ENCODE results near the gene TNFRSF18.
A peak's percentile ranks its signal among the peaks of the same experiment; 100 is the strongest.

The TNFRSF18 gene

DNA sequence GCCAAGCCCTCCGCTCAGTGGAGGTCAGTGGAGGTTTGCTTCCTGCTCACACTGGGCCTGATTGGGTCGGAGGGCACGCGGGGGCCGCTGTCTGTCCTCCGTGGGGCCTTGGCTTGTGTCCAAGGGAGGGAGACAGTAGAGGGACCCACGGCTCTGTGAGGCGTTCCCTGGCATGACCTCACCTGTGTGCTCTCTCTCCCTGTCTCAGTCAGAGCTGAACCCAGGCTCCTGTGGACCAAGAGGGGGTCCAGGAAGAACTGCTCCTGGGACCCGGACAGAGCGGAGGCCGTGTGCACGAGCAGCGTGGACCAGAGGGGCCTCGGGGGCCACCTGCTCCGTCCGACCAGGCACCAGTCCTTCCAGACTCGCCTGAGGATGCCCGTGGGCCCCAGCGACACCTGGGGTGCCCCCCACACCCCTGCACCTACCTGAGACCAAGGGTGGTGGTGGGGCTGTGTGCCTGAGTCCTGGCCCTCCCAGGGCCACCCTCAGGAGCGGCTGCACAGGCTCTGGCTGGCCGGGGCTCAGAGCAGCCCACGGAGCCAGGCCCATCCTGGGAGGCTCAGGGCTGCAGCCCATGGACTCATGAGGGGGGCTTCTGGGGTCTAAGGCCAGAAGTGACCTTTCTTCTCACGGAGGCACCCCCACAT lies 46.0 kb downstream of the TNFRSF18 start:
- no peaks in the 10 kb centered on the region for H3K9me3 ChIP-seq (ENCODE audit: insufficient read depth, low read depth, low read length)
- no peaks in the 10 kb centered on the region for H3K79me2 ChIP-seq (ENCODE audit: insufficient read depth, low read length)
- no peak overlapping the region for H3K4me3 ChIP-seq (ENCODE audit: low read length, poor library complexity, severe bottlenecking)
- H4K20me1 ChIP-seq (ENCODE audit: insufficient read depth, low read length, poor library complexity, severe bottlenecking): no peaks in the 10 kb centered on the region
- no peak overlapping the region for H3K4me2 ChIP-seq (ENCODE audit: low read depth, low read length, poor library complexity, severe bottlenecking)
- TF ChIP-seq EZH2phosphoT487 (IDR thresholded peaks at IDR 0.05; ENCODE audit: borderline replicate concordance): no peak
- TF ChIP-seq, protein P1, sequence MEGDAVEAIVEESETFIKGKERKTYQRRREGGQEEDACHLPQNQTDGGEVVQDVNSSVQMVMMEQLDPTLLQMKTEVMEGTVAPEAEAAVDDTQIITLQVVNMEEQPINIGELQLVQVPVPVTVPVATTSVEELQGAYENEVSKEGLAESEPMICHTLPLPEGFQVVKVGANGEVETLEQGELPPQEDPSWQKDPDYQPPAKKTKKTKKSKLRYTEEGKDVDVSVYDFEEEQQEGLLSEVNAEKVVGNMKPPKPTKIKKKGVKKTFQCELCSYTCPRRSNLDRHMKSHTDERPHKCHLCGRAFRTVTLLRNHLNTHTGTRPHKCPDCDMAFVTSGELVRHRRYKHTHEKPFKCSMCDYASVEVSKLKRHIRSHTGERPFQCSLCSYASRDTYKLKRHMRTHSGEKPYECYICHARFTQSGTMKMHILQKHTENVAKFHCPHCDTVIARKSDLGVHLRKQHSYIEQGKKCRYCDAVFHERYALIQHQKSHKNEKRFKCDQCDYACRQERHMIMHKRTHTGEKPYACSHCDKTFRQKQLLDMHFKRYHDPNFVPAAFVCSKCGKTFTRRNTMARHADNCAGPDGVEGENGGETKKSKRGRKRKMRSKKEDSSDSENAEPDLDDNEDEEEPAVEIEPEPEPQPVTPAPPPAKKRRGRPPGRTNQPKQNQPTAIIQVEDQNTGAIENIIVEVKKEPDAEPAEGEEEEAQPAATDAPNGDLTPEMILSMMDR (conservative IDR thresholded peaks at IDR 0.05; ENCODE audit: low read length): no peak
- H3F3A ChIP-seq (ENCODE audit: low read depth): no peaks in the 10 kb centered on the region
- H3K4me1 ChIP-seq (ENCODE audit: insufficient read depth, low read length, poor library complexity, severe bottlenecking): peaks cover 16% of the 10 kb centered on the region
- H3K27me3 ChIP-seq (ENCODE audit: insufficient read depth, low read length, poor library complexity, severe bottlenecking): no peaks in the 10 kb centered on the region
- no peak overlapping the region for H3K9ac ChIP-seq (ENCODE audit: low read depth, low read length, poor library complexity, severe bottlenecking)
- H3K36me3 ChIP-seq (ENCODE audit: insufficient read depth, low read length): no peaks in the 10 kb centered on the region
- H3K9me2 ChIP-seq (replicated peaks; ENCODE audit: low read depth, low read length): no peaks in the 10 kb centered on the region
- no peak overlapping the region for H2AFZ ChIP-seq (ENCODE audit: low read length)

DNA sequence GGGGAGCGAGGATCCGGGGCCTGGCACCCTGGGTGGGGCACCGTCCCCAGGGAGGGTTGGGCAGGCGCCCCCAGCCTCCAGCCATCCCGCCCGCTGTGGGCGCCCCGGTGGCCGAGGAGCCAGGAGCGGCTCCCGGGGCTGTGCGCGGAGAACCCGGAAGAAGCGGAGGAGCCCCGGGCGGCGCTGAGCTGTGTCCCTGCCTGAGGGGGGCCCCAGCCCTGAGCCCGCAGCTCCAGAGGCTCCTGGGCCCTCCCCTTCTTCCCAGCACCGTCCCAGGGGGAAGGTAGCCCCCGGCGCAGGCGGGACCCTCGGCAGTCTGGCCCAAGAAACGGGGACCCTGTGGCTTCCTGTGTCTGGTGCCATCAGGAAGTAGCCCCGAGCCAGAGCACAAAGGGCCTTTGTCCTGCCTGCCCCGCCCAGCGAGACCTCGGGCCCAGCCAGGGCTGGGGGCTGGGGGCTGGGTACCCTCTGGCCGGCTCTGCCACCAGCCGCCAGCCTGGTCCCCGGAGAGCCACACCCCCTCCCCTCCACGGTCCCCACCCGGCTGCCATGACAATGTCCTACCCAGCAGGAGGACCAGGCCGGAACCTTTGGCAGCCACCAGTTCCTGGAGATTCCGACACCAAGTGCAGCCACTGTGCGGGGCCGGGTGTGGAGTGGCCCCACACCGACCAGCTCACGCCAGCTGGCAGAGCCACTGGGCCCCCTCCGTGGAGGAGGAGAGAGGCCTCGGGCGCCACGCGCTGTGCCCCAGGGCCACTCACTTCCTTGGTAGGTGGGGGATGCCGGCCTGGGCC lies 48.3 kb downstream of the TNFRSF18 start:
- peaks cover 16% of the 10 kb centered on the region for H3K4me1 ChIP-seq (ENCODE audit: insufficient read depth, low read length, poor library complexity, severe bottlenecking)
- peak overlapping the region; percentile 67 for H2AFZ ChIP-seq (ENCODE audit: low read length)
- no peaks in the 10 kb centered on the region for H3K79me2 ChIP-seq (ENCODE audit: insufficient read depth, low read length)
- H3K4me3 ChIP-seq (ENCODE audit: low read length, poor library complexity, severe bottlenecking): peak overlapping the region; percentile 89
- no peaks in the 10 kb centered on the region for H3F3A ChIP-seq (ENCODE audit: low read depth)
- H3K36me3 ChIP-seq (ENCODE audit: insufficient read depth, low read length): no peaks in the 10 kb centered on the region
- no peaks in the 10 kb centered on the region; the same call in 1 of the 2 replicates for H3K9me3 ChIP-seq (ENCODE audit: insufficient read depth, low read depth, low read length)
- no peaks in the 10 kb centered on the region for H4K20me1 ChIP-seq (ENCODE audit: insufficient read depth, low read length, poor library complexity, severe bottlenecking)
- H3K27me3 ChIP-seq (ENCODE audit: insufficient read depth, low read length, poor library complexity, severe bottlenecking): no peaks in the 10 kb centered on the region
- H3K4me2 ChIP-seq (ENCODE audit: low read depth, low read length, poor library complexity, severe bottlenecking): peak overlapping the region; percentile 91
- no peaks in the 10 kb centered on the region for H3K9me2 ChIP-seq (replicated peaks; ENCODE audit: low read depth, low read length)
- no peak for TF ChIP-seq EZH2phosphoT487 (IDR thresholded peaks at IDR 0.05; ENCODE audit: borderline replicate concordance)
- TF ChIP-seq, protein P1 (conservative IDR thresholded peaks at IDR 0.05; ENCODE audit: low read length): no peak
- peak overlapping the region; percentile 98 for H3K9ac ChIP-seq (ENCODE audit: low read depth, low read length, poor library complexity, severe bottlenecking)

DNA sequence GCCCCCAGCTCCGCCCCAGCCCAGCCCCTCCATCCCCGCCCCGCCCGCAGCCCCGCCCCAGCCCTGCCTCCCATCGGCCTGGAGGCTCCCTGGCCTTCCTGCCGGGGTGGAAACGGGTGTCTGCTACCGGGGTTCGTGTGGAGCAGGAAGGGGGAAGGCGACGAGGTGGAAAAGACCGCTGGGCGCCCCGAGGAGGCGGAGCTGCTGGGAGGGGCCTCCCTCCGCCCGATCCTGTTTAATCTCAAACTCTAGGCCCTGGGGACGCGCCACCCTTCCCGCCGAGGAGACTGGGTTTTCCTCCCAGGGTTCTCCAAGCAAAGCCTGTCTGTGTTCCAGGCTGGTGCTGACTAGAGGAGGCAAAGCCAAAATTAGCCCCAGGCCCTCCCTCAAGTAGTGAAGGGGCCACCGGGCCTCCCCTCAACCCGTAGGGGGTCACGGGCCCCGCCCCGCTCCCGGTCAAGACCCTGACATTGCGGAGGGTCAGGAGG lies 48.9 kb downstream of the TNFRSF18 start:
- no peaks in the 10 kb centered on the region for H3K27me3 ChIP-seq (ENCODE audit: insufficient read depth, low read length, poor library complexity, severe bottlenecking)
- peak overlapping the region; percentile 89 for H3K4me3 ChIP-seq (ENCODE audit: low read length, poor library complexity, severe bottlenecking)
- H3K4me2 ChIP-seq (ENCODE audit: low read depth, low read length, poor library complexity, severe bottlenecking): peak overlapping the region; percentile 91
- no peaks in the 10 kb centered on the region for H3K79me2 ChIP-seq (ENCODE audit: insufficient read depth, low read length)
- H3K9me3 ChIP-seq (ENCODE audit: insufficient read depth, low read depth, low read length): peaks cover 6% of the 10 kb centered on the region; the same call in 1 of the 2 replicates
- no peaks in the 10 kb centered on the region for H3F3A ChIP-seq (ENCODE audit: low read depth)
- peaks cover 16% of the 10 kb centered on the region for H3K4me1 ChIP-seq (ENCODE audit: insufficient read depth, low read length, poor library complexity, severe bottlenecking)
- H3K36me3 ChIP-seq (ENCODE audit: insufficient read depth, low read length): no peaks in the 10 kb centered on the region
- H4K20me1 ChIP-seq (ENCODE audit: insufficient read depth, low read length, poor library complexity, severe bottlenecking): no peaks in the 10 kb centered on the region
- H3K9ac ChIP-seq (ENCODE audit: low read depth, low read length, poor library complexity, severe bottlenecking): peak overlapping the region; percentile 98
- no peaks in the 10 kb centered on the region for H3K9me2 ChIP-seq (replicated peaks; ENCODE audit: low read depth, low read length)
- no peak for TF ChIP-seq EZH2phosphoT487 (IDR thresholded peaks at IDR 0.05; ENCODE audit: borderline replicate concordance)
- TF ChIP-seq, protein P1 (conservative IDR thresholded peaks at IDR 0.05; ENCODE audit: low read length): no peak
- peak overlapping the region; percentile 67 for H2AFZ ChIP-seq (ENCODE audit: low read length)
